Measurements from ENCODE around the gene MAN1A2.

GRCh38 chr1:117562581-117563491 is 195.6 kb downstream of the MAN1A2 start:
- no peak for TF ChIP-seq BCL11B (tag by site-specific recombination; IDR thresholded peaks at IDR 0.05; ENCODE audit: low read depth)
- no peak for TF ChIP-seq ZNF140 (tag by site-specific recombination; IDR thresholded peaks at IDR 0.05)
- no peak for TF ChIP-seq CTCF (tag by site-specific recombination; IDR thresholded peaks at IDR 0.05)
- no peak for TF ChIP-seq ZNF639 (tag by site-specific recombination; IDR thresholded peaks at IDR 0.05)
- TF ChIP-seq ZNF423 (tag by site-specific recombination; IDR thresholded peaks at IDR 0.05) = no peak
- no peak for TF ChIP-seq ZNF274 (IDR thresholded peaks at IDR 0.05; ENCODE audit: low read length)
- no peak for TF ChIP-seq ZNF274 (tag by site-specific recombination; IDR thresholded peaks at IDR 0.05; ENCODE audit: borderline replicate concordance)
- TF ChIP-seq REST (tag by site-specific recombination; IDR thresholded peaks at IDR 0.05) = no peak
